Retinal pigment epithelial cell (primary cell): Measurements from ENCODE around the gene PID1.

Experiments used
- DNase-seq: peaks from one replicate; pipeline ENCODE4 v3.0.0-alpha.2; 2010; ENCODE audit warnings: low read depth
- H3K4me3 ChIP-seq: 2 replicates; pipeline ENCODE4 v1.5.1; 2011; ENCODE audit warnings: mild to moderate bottlenecking, low read length, control low read depth, moderate library complexity
- TF ChIP-seq, protein P1 (sequence below): conservative IDR thresholded peaks from 2 replicates; pipeline ENCODE4 v1.5.1; 2011; ENCODE audit warnings: low read depth, low read length, control low read depth, inconsistent platforms

Gene PID1

DNA sequence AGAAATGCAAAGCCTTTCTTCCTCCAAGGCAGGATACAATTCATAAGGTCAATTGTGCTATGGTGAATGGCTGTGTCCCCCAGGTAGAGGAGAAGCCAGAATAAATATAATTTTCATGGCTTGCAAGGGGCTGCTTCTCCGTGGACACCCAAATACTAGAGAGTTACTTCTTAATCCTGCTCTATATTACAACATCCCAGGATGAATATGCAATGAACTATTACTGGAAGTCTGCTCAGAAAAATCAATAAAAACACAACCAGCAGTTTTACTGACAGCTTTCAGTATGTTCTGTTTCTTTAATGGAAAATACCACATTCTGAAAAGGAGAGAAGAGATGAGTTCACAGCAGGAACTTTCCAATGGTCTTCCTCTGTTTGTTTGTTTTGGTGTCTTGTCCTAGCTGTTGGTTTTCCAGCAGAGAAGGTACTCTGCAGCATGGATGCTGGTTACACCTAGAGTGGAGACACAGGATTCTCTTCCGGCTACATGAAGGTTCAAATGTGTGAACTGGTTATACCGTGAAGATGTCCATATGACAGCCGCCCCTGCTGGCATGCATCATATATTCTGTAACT, 213.0 kb downstream of the PID1 start:
- no peak for DNase-seq
- H3K4me3 ChIP-seq = no peak overlapping the region

DNA sequence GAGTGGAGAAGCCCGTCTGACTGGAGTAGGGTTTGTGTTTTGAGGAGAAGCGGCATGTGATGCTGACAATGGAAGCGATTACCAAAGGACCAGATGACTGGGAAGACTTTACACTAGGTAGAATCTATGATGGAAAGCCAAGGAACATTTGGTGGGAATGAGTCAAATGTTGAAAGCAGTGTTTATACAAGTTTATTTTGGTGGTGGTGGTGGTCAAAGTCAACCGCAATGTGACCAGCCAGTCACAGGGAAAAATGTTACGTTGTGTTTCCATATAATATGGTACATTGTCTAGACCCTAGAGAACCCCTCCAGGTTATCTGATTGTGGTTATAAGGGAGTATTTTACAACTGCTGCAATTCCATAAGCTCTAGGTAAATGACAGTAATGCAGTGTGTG, 216.8 kb downstream of the PID1 start:
- DNase-seq = no peak
- TF ChIP-seq, protein P1, sequence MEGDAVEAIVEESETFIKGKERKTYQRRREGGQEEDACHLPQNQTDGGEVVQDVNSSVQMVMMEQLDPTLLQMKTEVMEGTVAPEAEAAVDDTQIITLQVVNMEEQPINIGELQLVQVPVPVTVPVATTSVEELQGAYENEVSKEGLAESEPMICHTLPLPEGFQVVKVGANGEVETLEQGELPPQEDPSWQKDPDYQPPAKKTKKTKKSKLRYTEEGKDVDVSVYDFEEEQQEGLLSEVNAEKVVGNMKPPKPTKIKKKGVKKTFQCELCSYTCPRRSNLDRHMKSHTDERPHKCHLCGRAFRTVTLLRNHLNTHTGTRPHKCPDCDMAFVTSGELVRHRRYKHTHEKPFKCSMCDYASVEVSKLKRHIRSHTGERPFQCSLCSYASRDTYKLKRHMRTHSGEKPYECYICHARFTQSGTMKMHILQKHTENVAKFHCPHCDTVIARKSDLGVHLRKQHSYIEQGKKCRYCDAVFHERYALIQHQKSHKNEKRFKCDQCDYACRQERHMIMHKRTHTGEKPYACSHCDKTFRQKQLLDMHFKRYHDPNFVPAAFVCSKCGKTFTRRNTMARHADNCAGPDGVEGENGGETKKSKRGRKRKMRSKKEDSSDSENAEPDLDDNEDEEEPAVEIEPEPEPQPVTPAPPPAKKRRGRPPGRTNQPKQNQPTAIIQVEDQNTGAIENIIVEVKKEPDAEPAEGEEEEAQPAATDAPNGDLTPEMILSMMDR = no peak
- no peak overlapping the region for H3K4me3 ChIP-seq

More for the DNA sequence above, 213.0 kb downstream of the PID1 start:
- TF ChIP-seq, protein P1 = no peak

DNA sequence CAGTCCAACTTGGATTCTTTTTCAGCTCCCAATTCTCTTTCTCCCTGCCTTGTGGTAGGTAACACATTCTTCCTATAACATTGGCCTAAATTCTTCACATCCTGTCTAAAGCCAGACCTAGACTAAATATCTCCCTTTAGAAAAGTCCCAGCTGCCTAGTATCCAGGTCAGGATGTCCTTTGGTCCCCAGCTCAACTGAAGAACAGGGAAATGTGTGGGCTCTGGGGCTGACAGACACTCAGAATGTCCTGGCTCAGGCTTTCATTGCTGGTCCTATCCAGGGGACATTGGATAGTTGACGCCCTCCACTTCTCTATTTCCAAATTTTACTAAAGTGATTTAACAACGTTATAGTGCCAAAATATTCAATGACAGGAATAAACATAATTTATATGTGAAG, 219.3 kb downstream of the PID1 start:
- TF ChIP-seq, protein P1 = no peak
- no peak overlapping the region for H3K4me3 ChIP-seq
- DNase-seq = no peak

- no peak for DNase-seq
- H3K4me3 ChIP-seq = no peak overlapping the region
- TF ChIP-seq, protein P1 = no peak
These were observed 221.0 kb downstream of the PID1 start for GRCh38 chr2:229050133-229050532.

DNA sequence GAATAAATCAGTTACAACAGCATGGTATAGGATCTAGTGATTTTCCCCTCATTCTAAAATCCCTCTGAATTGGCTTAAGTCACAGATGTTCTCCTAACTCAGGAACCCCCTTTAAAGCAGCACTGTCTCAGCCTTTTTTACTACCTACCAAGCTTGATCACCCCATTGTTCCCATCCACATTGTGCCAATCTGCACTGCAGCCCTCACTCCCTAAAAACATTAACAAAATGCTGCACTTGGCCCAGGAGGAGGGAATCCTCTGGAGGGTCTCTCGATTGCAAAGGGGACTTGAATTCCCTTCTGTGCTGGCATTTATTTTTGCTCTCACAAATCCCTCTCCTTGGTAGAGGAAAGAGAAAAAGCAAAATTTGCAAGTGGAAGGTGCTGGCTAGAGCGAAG, 223.0 kb downstream of the PID1 start:
- no peak for DNase-seq
- no peak overlapping the region for H3K4me3 ChIP-seq
- TF ChIP-seq, protein P1 = no peak

DNA sequence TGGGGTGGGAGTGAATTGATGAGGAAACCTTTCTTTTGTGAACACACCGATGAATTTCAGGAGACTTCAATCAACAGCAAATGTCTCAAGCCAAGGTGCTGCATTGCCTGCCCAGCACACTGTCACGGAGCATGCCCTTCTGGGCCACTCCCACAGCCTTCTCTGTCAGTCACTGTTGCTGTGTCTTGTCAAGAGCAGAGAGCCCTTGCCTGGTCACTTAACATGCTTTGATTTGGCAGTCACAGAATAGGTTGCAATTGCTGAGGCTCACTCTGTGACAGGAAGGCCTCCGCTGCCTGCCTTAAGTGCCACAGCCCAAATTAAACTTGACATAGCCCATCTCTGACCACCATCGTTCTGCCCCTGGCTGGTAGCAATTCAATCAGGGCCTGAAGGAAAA, 225.4 kb downstream of the PID1 start:
- TF ChIP-seq, protein P1 = no peak
- DNase-seq = no peak
- no peak overlapping the region for H3K4me3 ChIP-seq

DNA sequence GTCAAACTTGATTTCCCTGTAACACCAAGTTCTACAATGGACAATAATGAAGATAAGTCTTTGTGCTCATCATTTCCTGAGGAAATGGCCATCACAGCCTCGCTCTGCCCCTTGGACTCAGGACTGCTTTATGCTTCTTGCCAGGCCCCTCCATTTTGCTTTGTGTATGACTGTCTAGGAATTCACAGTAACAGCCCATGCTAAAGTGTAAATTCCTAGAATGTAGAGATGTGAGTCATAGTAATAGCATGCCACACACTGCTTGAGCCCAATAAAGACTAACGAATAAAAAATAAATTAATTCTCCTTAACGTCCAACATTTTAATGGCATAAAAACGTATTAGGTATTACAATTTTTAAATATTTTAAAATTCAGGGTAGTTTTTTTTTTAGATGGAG, 226.5 kb downstream of the PID1 start:
- TF ChIP-seq, protein P1 = no peak

More for the DNA sequence above, 226.5 kb downstream of the PID1 start:
- DNase-seq = peak; percentile 3
- no peak overlapping the region for H3K4me3 ChIP-seq
